GM23248 (cell line): ENCODE results near the gene MTERF4.

Experiments used
- EZH2 ChIP-seq: fragments of 200-600 bp; sonication (generic); IDR thresholded peaks from 2 replicates; pipeline ENCODE4 v1.6.1; 2018; ENCODE audit warnings: antibody characterized with exemption, mild to moderate bottlenecking; ENCODE audit not compliant: insufficient read depth, poor library complexity, severe bottlenecking
- EZH2phosphoT487 ChIP-seq: fragments of 200-600 bp; sonication (generic); IDR thresholded peaks from 2 replicates; pipeline ENCODE4 v1.6.1; 2018; ENCODE audit warnings: antibody characterized with exemption, moderate library complexity, mild to moderate bottlenecking, low read depth; ENCODE audit not compliant: insufficient read depth

GRCh38 chr2:241118737-241119505, 16.8 kb upstream of the MTERF4 start:
- TF ChIP-seq EZH2phosphoT487, result no peak
- TF ChIP-seq EZH2, result no peak
